ENCODE results near the gene PACS2. TPM values are rescaled to one million over a fixed set of nuclear protein-coding genes. Genes with fewer than 3 reads are reported as not detected.
"Not testable (repeated sequence)": the region's sequence is repeated elsewhere in the genome, so short reads cannot be mapped to it uniquely, and the experiment has no call there.

The PACS2 gene
- total and polyA plus RNA-seq, 2 donors (not counting 1 experiment from before 2014, with no cell fraction given), result 65.6 to 70.7 TPM

DNA sequence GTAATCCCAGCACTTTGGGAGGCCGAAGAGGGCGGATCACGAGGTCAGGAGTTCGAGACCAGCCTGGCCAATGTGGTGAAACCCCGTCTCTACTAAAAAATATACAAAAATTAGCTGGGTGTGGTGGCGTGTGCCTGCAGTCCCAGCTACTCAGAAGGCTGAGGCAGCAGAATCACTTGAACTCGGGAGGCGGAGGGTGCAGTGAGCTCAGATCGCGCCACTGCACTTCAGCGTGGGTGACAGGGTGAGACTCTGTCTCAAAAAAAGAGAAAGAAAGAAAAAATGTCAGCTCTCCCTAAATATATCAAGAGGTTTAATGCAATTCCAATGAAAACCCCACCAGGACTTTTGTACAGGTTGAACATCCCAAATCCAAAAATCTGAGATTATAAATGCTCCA, 17.2 kb upstream of the PACS2 start:
- H3K27ac Mint-ChIP-seq; CTCF ChIA-PET; H3K9me3 Mint-ChIP-seq (ENCODE audit: insufficient read depth); ATAC-seq (ENCODE audit: low read depth); H3K27me3 Mint-ChIP-seq; DNase-seq; H3K27me3 ChIP-seq (replicated peaks in 1 of 4; ENCODE audit: control extremely low read depth in 1 of 4, control insufficient read depth in 3 of 4, insufficient read depth in 4 of 4, low read length in 3 of 4); H2AFZ ChIP-seq (ENCODE audit: insufficient read depth, low read depth, low read length, poor library complexity, severe bottlenecking); H3K36me3 ChIP-seq (replicated peaks in 1 of 2; ENCODE audit: control extremely low read depth in 1 of 2, control insufficient read depth in 1 of 2, extremely low read depth in 1 of 2, insufficient read depth in 2 of 2, low read length in 1 of 2); H3K9ac ChIP-seq (ENCODE audit: low read length); H3K9me3 ChIP-seq (ENCODE audit: control extremely low read depth in 1 of 3, control insufficient read depth in 2 of 3, insufficient read depth in 1 of 3, low read length in 2 of 3); H3K4me2 ChIP-seq (replicated peaks; ENCODE audit: low read depth, low read length, poor library complexity, severe bottlenecking); POLR2A ChIA-PET; H3K4me3 Mint-ChIP-seq; H3K27ac ChIP-seq (ENCODE audit: low read length in 2 of 2); H3K4me3 ChIP-seq (ENCODE audit: control extremely low read depth in 1 of 5, extremely low read depth in 1 of 5, insufficient read depth in 1 of 5, low read depth in 2 of 5, low read length in 4 of 5); intact Hi-C loops (cut with micrococcal nuclease): not testable (repeated sequence)
- H3K4me1 Mint-ChIP-seq, result peaks cover 42% of the 10 kb centered on the region
- 100% methylated on average over 3 of the region's 11 CpGs for WGBS (ENCODE audit: insufficient coverage)
- H3K4me1 ChIP-seq (ENCODE audit: control insufficient read depth in 2 of 2, insufficient read depth in 2 of 2, low read length in 2 of 2), result peaks cover 34 to 46% of the 10 kb centered on the region in 2 donors
- H3K79me2 ChIP-seq (ENCODE audit: control insufficient read depth, insufficient read depth, low read length), result peaks cover 71% of the 10 kb centered on the region
- peaks cover 41% of the 10 kb centered on the region for H4K20me1 ChIP-seq (ENCODE audit: control insufficient read depth, insufficient read depth, low read length, poor library complexity, severe bottlenecking)

DNA sequence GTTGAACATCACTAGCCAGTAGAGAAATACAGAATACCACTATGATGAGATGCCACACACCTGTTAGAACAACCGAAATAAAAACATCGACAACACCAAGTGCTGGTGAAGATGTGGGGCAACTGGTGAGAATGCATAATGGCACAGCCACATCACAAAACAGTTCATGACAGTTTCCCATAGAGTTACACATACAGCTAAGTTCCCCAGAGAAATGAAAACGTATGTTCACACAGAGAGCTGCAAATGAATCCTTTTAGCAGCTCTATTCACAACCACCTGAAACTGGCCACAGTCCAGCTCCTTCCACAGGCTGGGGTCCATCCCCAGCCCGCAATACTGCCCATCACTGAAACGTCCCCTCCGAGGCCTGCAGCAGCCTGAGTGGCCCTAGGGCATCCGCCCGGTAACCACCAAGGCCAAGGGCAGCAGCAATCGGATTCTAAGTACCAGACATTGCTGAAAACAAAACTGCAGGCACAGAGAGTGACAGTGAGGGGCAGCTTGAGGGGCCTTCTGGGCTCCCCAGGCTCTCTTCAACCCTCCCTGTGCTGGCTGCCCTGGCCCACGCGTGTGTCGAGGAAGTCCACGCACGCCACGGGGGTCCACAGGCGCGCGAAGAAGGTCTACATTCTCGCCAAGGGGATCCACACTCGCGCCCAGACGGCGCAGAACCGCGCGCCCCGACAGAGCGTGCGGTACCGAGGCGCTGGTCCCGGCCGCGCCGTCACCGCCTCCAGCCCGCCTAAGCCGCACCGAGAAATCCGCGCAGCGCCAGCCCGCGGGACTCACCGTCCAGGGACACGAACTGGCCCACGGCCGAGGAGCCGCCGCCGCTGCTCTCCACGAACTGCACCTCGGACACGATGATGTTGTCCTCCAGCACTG, 14.7 kb upstream of the PACS2 start:
- Histone ChIP-seq H3K27me3 (replicated peaks in 1 of 4; ENCODE audit: control extremely low read depth in 1 of 4, control insufficient read depth in 3 of 4, insufficient read depth in 4 of 4, low read length in 3 of 4) (no peaks in the 10 kb centered on the region), H4K20me1 (ENCODE audit: control insufficient read depth, insufficient read depth, low read length, poor library complexity, severe bottlenecking) (peaks cover 17% of the 10 kb centered on the region), H3K9ac (ENCODE audit: low read length) (peak overlapping the region; percentile 73), H2AFZ (ENCODE audit: insufficient read depth, low read depth, low read length, poor library complexity, severe bottlenecking) (peak overlapping the region; percentile 90), H3K79me2 (ENCODE audit: control insufficient read depth, insufficient read depth, low read length) (peaks cover 46% of the 10 kb centered on the region), H3K4me2 (replicated peaks; ENCODE audit: low read depth, low read length, poor library complexity, severe bottlenecking) (peak overlapping the region; percentile 96), H3K4me3 (ENCODE audit: control extremely low read depth in 1 of 5, extremely low read depth in 1 of 5, insufficient read depth in 1 of 5, low read depth in 2 of 5, low read length in 4 of 5) (peak overlapping the region; percentile 55 to 78 (median 67)), H3K36me3 (replicated peaks in 1 of 2; ENCODE audit: control extremely low read depth in 1 of 2, control insufficient read depth in 1 of 2, extremely low read depth in 1 of 2, insufficient read depth in 2 of 2, low read length in 1 of 2) (no peaks in the 10 kb centered on the region), H3K27ac (ENCODE audit: low read length in 2 of 2) (peak overlapping the region; percentile 24 to 82), H3K4me1 (ENCODE audit: control insufficient read depth in 2 of 2, insufficient read depth in 2 of 2, low read length in 2 of 2) (peaks cover 9 to 21% of the 10 kb centered on the region in 2 donors), H3K9me3 (ENCODE audit: control extremely low read depth in 1 of 3, control insufficient read depth in 2 of 3, insufficient read depth in 1 of 3, low read length in 2 of 3) (no peaks in the 10 kb centered on the region)
- POLR2A ChIA-PET, result interaction anchor here (0.5 to 2.5 kb wide), 5 partner anchors 14 to 238 kb away, joined by 3 to 25 read pairs (median 6); partner anchors contain the start of genes BTBD6 and PACS2
- Mint-ChIP-seq H3K4me1 (peaks cover 20% of the 10 kb centered on the region), H3K27ac (peak overlapping the region; percentile 89), H3K4me3 (peak overlapping the region; percentile 87), H3K27me3 (no peaks in the 10 kb centered on the region), H3K9me3 (ENCODE audit: insufficient read depth) (no peaks in the 10 kb centered on the region)
- WGBS (ENCODE audit: insufficient coverage), result 4% methylated on average over 52 of the region's 54 CpGs
- no peak for TF ChIP-seq EZH2 (IDR thresholded peaks at IDR 0.05; ENCODE audit: borderline replicate concordance, insufficient read depth, low read depth, low read length, poor library complexity, severe bottlenecking)
- TF ChIP-seq CTCF (IDR thresholded peaks at IDR 0.05), result no peak
- intact Hi-C loops (cut with micrococcal nuclease), result loop anchor here (2.0 to 5.0 kb wide), 4 partner anchors 53 to 548 kb away; partner anchors contain the start of genes SIVA1 and TEX22
- ATAC-seq (ENCODE audit: low read depth) (no peak), DNase-seq (no peak)
- CTCF ChIA-PET, result interaction anchor here (1.8 to 2.5 kb wide), 3 partner anchors 14 to 190 kb away, joined by 6 to 12 read pairs (median 7); partner anchors contain the start of gene PACS2
